DOHH2 (cell line): ENCODE data around the gene CAPN1.

Experiments
- H3F3A ChIP-seq: fragments of 200-600 bp; sonication (generic), shearing (Covaris generic); 2 replicates; pipeline ENCODE4 v1.6.0; 2016; ENCODE audit warnings: antibody characterized with exemption, mild to moderate bottlenecking; ENCODE audit not compliant: control insufficient read depth, insufficient read depth
- H3K27ac ChIP-seq: fragments of 200-600 bp; sonication (generic); 2 replicates; pipeline ENCODE4 v1.5.1; 2014; ENCODE audit warnings: low read depth, mild to moderate bottlenecking, low read length, moderate library complexity
- H3K27me3 ChIP-seq: fragments of 200-600 bp; sonication (generic); 2 replicates; pipeline ENCODE4 v1.6.1; 2014; ENCODE audit warnings: mild to moderate bottlenecking, low read length, mixed read lengths; ENCODE audit not compliant: control insufficient read depth
- H3K36me3 ChIP-seq: fragments of 200-600 bp; sonication (generic); 2 replicates; pipeline ENCODE4 v1.6.1; 2014; ENCODE audit warnings: mild to moderate bottlenecking, low read length, moderate library complexity, mixed read lengths; ENCODE audit not compliant: control insufficient read depth
- H3K4me1 ChIP-seq: fragments of 200-600 bp; sonication (generic); 2 replicates; pipeline ENCODE4 v1.6.1; 2014; ENCODE audit warnings: mild to moderate bottlenecking, low read length, mixed read lengths; ENCODE audit not compliant: control insufficient read depth
- H3K4me2 ChIP-seq: fragments of 200-600 bp; sonication (generic); 2 replicates; pipeline ENCODE4 v1.6.0; 2014; ENCODE audit warnings: mild to moderate bottlenecking, low read length, moderate library complexity
- H3K4me3 ChIP-seq: fragments of 200-600 bp; sonication (generic); 2 replicates; pipeline ENCODE4 v1.5.1; 2014; ENCODE audit warnings: mild to moderate bottlenecking, low read length, mixed read lengths
- H3K79me2 ChIP-seq: fragments of 200-600 bp; sonication (generic); 2 replicates; pipeline ENCODE4 v1.6.1; 2014; ENCODE audit warnings: mild to moderate bottlenecking, low read length, mixed read lengths; ENCODE audit not compliant: control insufficient read depth
- H3K9me2 ChIP-seq: fragments of 200-600 bp; sonication (generic); replicated peaks from 2 replicates; pipeline ENCODE4 v1.6.1; 2014; ENCODE audit warnings: mild to moderate bottlenecking, low read length, mixed read lengths; ENCODE audit not compliant: control insufficient read depth
- H3K9me3 ChIP-seq: fragments of 200-600 bp; sonication (generic); 2 replicates; pipeline ENCODE4 v1.6.1; 2014; ENCODE audit warnings: antibody characterized with exemption, low read length, mixed read lengths; ENCODE audit not compliant: control insufficient read depth, insufficient read depth
- H4K20me1 ChIP-seq: fragments of 200-600 bp; sonication (generic); 2 replicates; pipeline ENCODE4 v1.6.0; 2014; ENCODE audit warnings: low read depth, mild to moderate bottlenecking, antibody characterized with exemption, low read length, moderate library complexity; ENCODE audit not compliant: control insufficient read depth, insufficient read depth
- CTCF ChIP-seq: fragments of 200-600 bp; sonication (generic); IDR thresholded peaks from one replicate; pipeline ENCODE4 v1.5.1; 2014; ENCODE audit warnings: antibody characterized with exemption, mild to moderate bottlenecking, low read depth, low read length; ENCODE audit not compliant: poor library complexity, severe bottlenecking
- EZH2phosphoT487 ChIP-seq: fragments of 200-600 bp; sonication (generic); IDR thresholded peaks from 2 replicates; pipeline ENCODE4 v1.6.1; 2017; ENCODE audit warnings: borderline replicate concordance, mild to moderate bottlenecking, antibody characterized with exemption, low read length, moderate library complexity, mixed read lengths

Gene CAPN1

GRCh38 chr11:65151331-65151899, 30.3 kb upstream of the CAPN1 start:
- Histone ChIP-seq H3K36me3 (no peaks in the 10 kb centered on the region), H3K4me2 (peak overlapping the region; percentile 60), H3K27ac (no peak overlapping the region), H4K20me1 (no peaks in the 10 kb centered on the region), H3K4me3 (peak overlapping the region; percentile 3; the same call in 1 of the 2 replicates), H3K4me1 (peaks cover 56% of the 10 kb centered on the region), H3K79me2 (no peaks in the 10 kb centered on the region), H3F3A (peaks cover 28% of the 10 kb centered on the region), H3K27me3 (no peaks in the 10 kb centered on the region), H3K9me2 (no peaks in the 10 kb centered on the region), H3K9me3 (peaks cover 9% of the 10 kb centered on the region; the same call in 1 of the 2 replicates)
- TF ChIP-seq EZH2phosphoT487, result no peak
- no peak for TF ChIP-seq CTCF

- H3K4me2 ChIP-seq, result peak overlapping the region; percentile 60
- no peak for TF ChIP-seq CTCF
- no peak for TF ChIP-seq EZH2phosphoT487
These were observed 29.6 kb upstream of the CAPN1 start for GRCh38 chr11:65152122-65152521.

GRCh38 chr11:65156256-65156655, 25.5 kb upstream of the CAPN1 start:
- H3K36me3 ChIP-seq, result no peaks in the 10 kb centered on the region
- peaks cover 30% of the 10 kb centered on the region for H3F3A ChIP-seq
- H3K9me2 ChIP-seq, result no peaks in the 10 kb centered on the region
- H4K20me1 ChIP-seq, result no peaks in the 10 kb centered on the region
- H3K4me3 ChIP-seq, result no peak overlapping the region
- no peaks in the 10 kb centered on the region for H3K27me3 ChIP-seq
- no peak for TF ChIP-seq CTCF
- no peak for TF ChIP-seq EZH2phosphoT487
- H3K79me2 ChIP-seq, result no peaks in the 10 kb centered on the region
- no peaks in the 10 kb centered on the region for H3K9me3 ChIP-seq
- peak overlapping the region; percentile 26; the same call in 1 of the 2 replicates for H3K27ac ChIP-seq
- peaks cover 79% of the 10 kb centered on the region for H3K4me1 ChIP-seq
- H3K4me2 ChIP-seq, result peak overlapping the region; percentile 20; the same call in 1 of the 2 replicates

More at GRCh38 chr11:65152122-65152521, 29.6 kb upstream of the CAPN1 start:
- Histone ChIP-seq H3K79me2 (no peaks in the 10 kb centered on the region), H3K36me3 (no peaks in the 10 kb centered on the region), H3K27me3 (no peaks in the 10 kb centered on the region), H3K9me3 (peaks cover 3% of the 10 kb centered on the region; the same call in 1 of the 2 replicates), H3F3A (peaks cover 24% of the 10 kb centered on the region), H3K27ac (no peak overlapping the region), H4K20me1 (no peaks in the 10 kb centered on the region), H3K4me1 (peaks cover 55% of the 10 kb centered on the region), H3K4me3 (peak overlapping the region; percentile 28), H3K9me2 (no peaks in the 10 kb centered on the region)
